ENCODE results near the gene CES3.

GRCh38 chr16:66943426-66944053, 17.5 kb upstream of the CES3 start:
- no peak for TF ChIP-seq ZNF274 (IDR thresholded peaks at IDR 0.05; ENCODE audit: low read depth, low read length)
- no peak for TF ChIP-seq SUZ12 (IDR thresholded peaks at IDR 0.05; ENCODE audit: extremely low read depth, insufficient read depth, insufficient read length)
- TF ChIP-seq YY1 (IDR thresholded peaks at IDR 0.05; ENCODE audit: insufficient read depth, insufficient read length): no peak
